MCF 10A (cell line): ENCODE data around the gene COPG2. TPM values are rescaled to one million over a fixed set of nuclear protein-coding genes. Genes with fewer than 3 reads are reported as not detected.
"Not testable (repeated sequence)": the region's sequence is repeated elsewhere in the genome, so short reads cannot be mapped to it uniquely, and the experiment has no call there.

Source experiments
- BruUV-seq: library from RNA; stranded (reverse); fragments of 400-500 nt; replicated peaks from 2 replicates; lab custom pipeline; 2021; lab: Mats Ljungman, UMichigan
- CTCF ChIA-PET: fragments of 300-600 bp; sonication (Branson Sonifier 250); formaldehyde crosslinking; extraction: SDS; loops from one replicate; lab custom pipeline; 2021; ENCODE audit warnings: antibody characterized with exemption, inconsistent platforms; lab: Yijun Ruan, JAX
- POLR2A ChIA-PET: fragments of 300-600, 350-650 bp; sonication (Branson Sonifier 250); formaldehyde crosslinking; extraction: SDS; loops from one replicate; lab custom pipeline; 2020; ENCODE audit warnings: antibody characterized with exemption, inconsistent platforms; lab: Yijun Ruan, JAX
- DNase-seq: peaks from one replicate; pipeline ENCODE4 v3.0.0-alpha.2; 2018; ENCODE audit not compliant: unreplicated experiment
- H3K27ac Mint-ChIP-seq: one replicate; pipeline ENCODE4 v1.8.0; 2022; ENCODE audit warnings: mild to moderate bottlenecking, low read depth, mixed read lengths; ENCODE audit not compliant: unreplicated experiment
- H3K27me3 Mint-ChIP-seq: one replicate; pipeline ENCODE4 v1.8.0; 2022; ENCODE audit warnings: mixed read lengths; ENCODE audit not compliant: insufficient read depth, unreplicated experiment
- H3K36me3 Mint-ChIP-seq: one replicate; pipeline ENCODE4 v1.8.0; 2022; ENCODE audit warnings: mild to moderate bottlenecking, moderate library complexity, mixed read lengths; ENCODE audit not compliant: insufficient read depth, unreplicated experiment
- H3K4me1 Mint-ChIP-seq: one replicate; pipeline ENCODE4 v1.8.0; 2022; ENCODE audit warnings: mixed read lengths; ENCODE audit not compliant: insufficient read depth, unreplicated experiment
- H3K4me3 Mint-ChIP-seq: one replicate; pipeline ENCODE4 v1.8.0; 2022; ENCODE audit warnings: mild to moderate bottlenecking, moderate library complexity, mixed read lengths; ENCODE audit not compliant: unreplicated experiment
- H3K9me3 Mint-ChIP-seq: one replicate; pipeline ENCODE4 v1.8.0; 2022; ENCODE audit warnings: mixed read lengths; ENCODE audit not compliant: unreplicated experiment
- intact Hi-C: fragments of 100-400 bp; cut with micrococcal nuclease; formaldehyde crosslinking; loops from 2 replicates; pipeline ENCODE4 v1.14.1; 2022
- total RNA-seq: library from RNA; stranded (reverse); gene quantifications from 2 replicates; pipeline ENCODE4 v1.2.3, GENCODE V29; 2022
- TF ChIP-seq, protein P1 (sequence below): fragments of 200-600 bp; IDR thresholded peaks from one replicate; pipeline ENCODE4 v1.8.0; 2022; ENCODE audit warnings: antibody characterized with exemption, mild to moderate bottlenecking; ENCODE audit not compliant: unreplicated experiment

The COPG2 gene
- total RNA-seq, 1 experiment from 2014 or later, result 24.7 TPM

DNA sequence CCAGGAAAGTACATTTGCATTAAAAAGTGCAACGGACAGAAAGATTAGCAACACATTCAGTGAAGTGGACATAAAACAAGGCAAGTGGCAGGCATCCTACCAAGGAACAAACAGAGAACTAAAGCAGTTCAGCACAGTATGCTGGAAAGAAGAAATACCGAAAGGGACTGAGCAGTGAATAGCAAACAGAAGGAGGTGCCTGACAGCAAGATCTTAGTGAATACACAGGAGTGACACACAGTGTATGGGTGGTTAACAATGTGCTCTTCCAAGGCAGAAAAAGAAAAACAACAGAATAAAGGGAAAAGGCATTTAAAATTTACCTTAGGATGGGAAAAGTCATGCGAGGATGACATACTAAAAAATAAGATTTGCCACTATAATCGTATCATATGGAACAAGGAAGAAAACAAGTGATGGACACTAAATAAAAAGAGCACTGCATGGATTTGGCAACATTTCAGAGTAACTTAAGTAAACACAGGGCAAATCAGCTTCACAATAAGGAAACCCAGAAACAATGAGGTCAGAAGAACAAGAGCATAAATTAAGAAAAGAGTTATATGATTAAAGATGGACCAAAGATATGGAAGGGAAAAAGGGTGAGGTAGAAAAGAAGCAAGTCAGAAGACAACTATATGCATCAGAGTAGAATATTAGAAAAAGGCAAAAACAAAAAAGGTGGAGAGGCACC lies 147.1 kb downstream of the COPG2 start:
- TF ChIP-seq, protein P1, sequence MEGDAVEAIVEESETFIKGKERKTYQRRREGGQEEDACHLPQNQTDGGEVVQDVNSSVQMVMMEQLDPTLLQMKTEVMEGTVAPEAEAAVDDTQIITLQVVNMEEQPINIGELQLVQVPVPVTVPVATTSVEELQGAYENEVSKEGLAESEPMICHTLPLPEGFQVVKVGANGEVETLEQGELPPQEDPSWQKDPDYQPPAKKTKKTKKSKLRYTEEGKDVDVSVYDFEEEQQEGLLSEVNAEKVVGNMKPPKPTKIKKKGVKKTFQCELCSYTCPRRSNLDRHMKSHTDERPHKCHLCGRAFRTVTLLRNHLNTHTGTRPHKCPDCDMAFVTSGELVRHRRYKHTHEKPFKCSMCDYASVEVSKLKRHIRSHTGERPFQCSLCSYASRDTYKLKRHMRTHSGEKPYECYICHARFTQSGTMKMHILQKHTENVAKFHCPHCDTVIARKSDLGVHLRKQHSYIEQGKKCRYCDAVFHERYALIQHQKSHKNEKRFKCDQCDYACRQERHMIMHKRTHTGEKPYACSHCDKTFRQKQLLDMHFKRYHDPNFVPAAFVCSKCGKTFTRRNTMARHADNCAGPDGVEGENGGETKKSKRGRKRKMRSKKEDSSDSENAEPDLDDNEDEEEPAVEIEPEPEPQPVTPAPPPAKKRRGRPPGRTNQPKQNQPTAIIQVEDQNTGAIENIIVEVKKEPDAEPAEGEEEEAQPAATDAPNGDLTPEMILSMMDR, result no peak
- ChIA-PET POLR2A (interaction anchor here (0.9 kb wide), 1 partner anchor 367 kb away, joined by 3 read pairs; no protein-coding TSS in a partner anchor), CTCF (no interaction called here)
- Mint-ChIP-seq H3K36me3 (no peaks in the 10 kb centered on the region), H3K27ac (no peak overlapping the region), H3K27me3 (no peaks in the 10 kb centered on the region), H3K4me3 (no peak overlapping the region), H3K4me1 (no peaks in the 10 kb centered on the region), H3K9me3 (no peaks in the 10 kb centered on the region)
- intact Hi-C loops, result no loop called here
- no TSS peak for BruUV-seq
- no peak for DNase-seq

DNA sequence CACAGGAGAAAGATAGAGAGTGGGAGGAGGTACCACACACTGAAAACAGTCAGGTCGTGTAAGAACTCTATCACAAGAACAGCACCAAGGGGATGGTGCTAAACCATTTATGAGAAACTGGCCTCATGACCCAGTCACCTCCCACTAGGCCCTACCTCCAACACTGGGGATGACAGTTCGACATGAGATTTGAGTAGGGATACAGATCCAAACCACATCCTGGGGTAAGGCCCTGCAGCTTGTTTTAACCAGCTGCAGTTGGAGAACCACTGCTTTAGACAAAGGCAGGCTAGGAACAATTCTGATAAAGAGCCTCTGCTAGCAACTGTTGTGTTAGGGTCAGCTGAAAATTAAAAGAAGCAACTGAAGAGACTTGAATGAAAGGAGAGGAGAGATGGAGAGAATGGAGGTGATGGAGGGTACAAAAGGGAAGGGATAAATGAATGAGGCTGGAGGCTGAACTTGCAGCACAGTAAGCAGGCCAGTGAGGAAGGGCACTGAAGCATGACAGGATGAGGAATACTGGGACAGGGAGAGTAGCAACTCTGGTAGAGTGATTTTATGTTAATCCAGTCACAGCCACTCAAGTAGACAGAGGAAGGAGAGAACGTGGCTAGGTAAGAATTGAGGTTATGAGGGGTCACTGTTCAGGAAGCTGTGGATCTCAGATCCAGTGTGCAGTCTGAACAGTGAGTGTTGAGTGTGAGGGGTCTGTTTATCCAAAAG lies 153.1 kb downstream of the COPG2 start:
- no peaks in the 10 kb centered on the region for H3K4me1 Mint-ChIP-seq
- TF ChIP-seq, protein P1, result no peak
- BruUV-seq, result no TSS peak
- no peaks in the 10 kb centered on the region for H3K9me3 Mint-ChIP-seq
- ChIA-PET POLR2A (no interaction called here), CTCF (no interaction called here)
- H3K36me3 Mint-ChIP-seq, result no peaks in the 10 kb centered on the region
- no peak for DNase-seq
- intact Hi-C loops, result no loop called here
- no peak overlapping the region for H3K4me3 Mint-ChIP-seq
- no peaks in the 10 kb centered on the region for H3K27me3 Mint-ChIP-seq
- H3K27ac Mint-ChIP-seq, result no peak overlapping the region

DNA sequence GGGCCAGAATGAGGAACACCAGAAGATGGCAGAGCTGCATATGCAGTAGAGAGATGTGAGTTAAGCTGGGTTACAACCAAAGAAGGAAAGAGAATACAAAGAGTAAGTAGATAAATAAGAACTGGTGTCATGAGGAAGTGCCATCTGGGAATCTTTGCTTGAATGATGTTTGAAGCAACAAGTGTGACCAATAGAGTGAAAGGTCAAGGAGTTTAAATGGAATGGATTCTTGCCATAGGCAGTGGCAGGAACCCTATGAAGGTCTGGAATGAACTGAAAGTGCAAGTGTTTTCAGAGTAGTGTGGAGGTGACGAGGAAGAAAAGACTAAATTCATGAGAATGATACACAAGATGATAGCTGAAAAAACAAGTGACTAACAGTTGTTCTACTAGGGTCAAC lies 155.1 kb downstream of the COPG2 start:
- no peak for DNase-seq
- POLR2A ChIA-PET, result no interaction called here
- Mint-ChIP-seq H3K27ac (no peak overlapping the region), H3K36me3 (no peaks in the 10 kb centered on the region), H3K9me3 (no peaks in the 10 kb centered on the region), H3K27me3 (no peaks in the 10 kb centered on the region), H3K4me1 (no peaks in the 10 kb centered on the region), H3K4me3 (no peak overlapping the region)
- intact Hi-C loops, result no loop called here
- no TSS peak for BruUV-seq
- TF ChIP-seq, protein P1, result no peak
- CTCF ChIA-PET, result interaction anchor here (0.6 kb wide), 1 partner anchor 249 kb away, joined by 5 read pairs; no protein-coding TSS in a partner anchor

DNA sequence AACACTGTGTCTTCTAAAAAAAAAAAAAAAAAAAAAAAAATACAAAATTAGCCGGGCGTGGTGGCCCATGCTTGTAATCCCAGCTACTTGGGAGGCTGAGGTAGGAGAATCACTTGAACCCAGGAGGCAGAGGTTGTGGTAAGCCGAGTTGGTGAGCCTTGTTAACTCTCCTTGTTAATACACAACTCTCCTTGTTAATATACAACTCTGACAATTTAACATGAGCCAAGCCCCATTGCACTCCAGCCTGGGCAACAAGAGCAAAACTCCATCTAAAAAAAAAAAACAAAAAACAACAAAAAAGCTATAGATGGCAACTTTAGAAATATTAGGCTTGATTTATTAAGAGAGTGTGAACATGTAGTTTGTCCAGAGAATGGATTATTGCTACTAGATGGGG lies 156.5 kb downstream of the COPG2 start:
- H3K36me3 Mint-ChIP-seq, H3K4me1 Mint-ChIP-seq, BruUV-seq, DNase-seq, H3K9me3 Mint-ChIP-seq, POLR2A ChIA-PET, H3K4me3 Mint-ChIP-seq, H3K27ac Mint-ChIP-seq, intact Hi-C loops, H3K27me3 Mint-ChIP-seq: not testable (repeated sequence)
- CTCF ChIA-PET, result interaction anchor here (0.7 kb wide), 1 partner anchor 256 kb away, joined by 5 read pairs; no protein-coding TSS in a partner anchor
